DND-41 (cell line): ENCODE measurements around the gene SLC13A3.

Source experiments
- ATAC-seq: fragments of 200-7000 bp; cut with Tn5 transposase; 3 replicates; pipeline ENCODE4 v1.9.1; 2021; ENCODE audit warnings: low read depth; ENCODE audit not compliant: insufficient read depth
- DNase-seq: peaks from one replicate; pipeline ENCODE4 v3.0.0-alpha.2; 2020
- H2AFZ ChIP-seq: 2 replicates; pipeline ENCODE4 v1.6.0; 2012; ENCODE audit warnings: low read depth, low read length
- H3K27ac ChIP-seq: 2 replicates; pipeline ENCODE4 v1.5.1; 2012; ENCODE audit warnings: low read length, inconsistent platforms
- H3K27me3 ChIP-seq: fragments of 200-600 bp; sonication (generic); 2 replicates; pipeline ENCODE4 v1.6.0; 2012; ENCODE audit warnings: low read length, mild to moderate bottlenecking, inconsistent platforms; ENCODE audit not compliant: insufficient read depth, poor library complexity
- H3K36me3 ChIP-seq: 2 replicates; pipeline ENCODE4 v1.5.1; 2012; ENCODE audit warnings: low read length, inconsistent platforms; ENCODE audit not compliant: insufficient read depth
- H3K4me1 ChIP-seq: 2 replicates; pipeline ENCODE4 v1.5.1; 2012; ENCODE audit warnings: mild to moderate bottlenecking, low read length; ENCODE audit not compliant: insufficient read depth
- H3K4me2 ChIP-seq: 2 replicates; pipeline ENCODE4 v1.6.0; 2012; ENCODE audit warnings: mild to moderate bottlenecking, moderate library complexity, low read length, inconsistent platforms; ENCODE audit not compliant: insufficient read depth
- H3K4me3 ChIP-seq, 2 experiments: fragments of 200-600 bp in 1 of 2; shearing (Covaris generic) in 1 of 2; 2 replicates each; pipeline ENCODE4 v1.5.1; 2012 to 2016; ENCODE audit warnings: inconsistent platforms in 2 of 2, low read length in 2 of 2, mild to moderate bottlenecking in 2 of 2, low read depth in 1 of 2, moderate library complexity in 1 of 2
- H3K79me2 ChIP-seq: 2 replicates; pipeline ENCODE4 v1.6.0; 2012; ENCODE audit warnings: low read length, inconsistent platforms; ENCODE audit not compliant: insufficient read depth
- H3K9ac ChIP-seq: 2 replicates; pipeline ENCODE4 v1.6.0; 2012; ENCODE audit warnings: low read depth, mild to moderate bottlenecking, inconsistent platforms, low read length, moderate library complexity
- H3K9me3 ChIP-seq: 2 replicates; pipeline ENCODE4 v1.5.1; 2012; ENCODE audit warnings: low read length, moderate library complexity, mild to moderate bottlenecking, inconsistent platforms; ENCODE audit not compliant: insufficient read depth, severe bottlenecking
- H4K20me1 ChIP-seq: 2 replicates; pipeline ENCODE4 v1.6.0; 2012; ENCODE audit warnings: low read length; ENCODE audit not compliant: insufficient read depth
- EZH2 ChIP-seq: IDR thresholded peaks from 3 replicates; pipeline ENCODE4 v1.6.1; 2012; ENCODE audit warnings: borderline replicate concordance, low read depth, mild to moderate bottlenecking, moderate library complexity, low read length, inconsistent platforms; ENCODE audit not compliant: severe bottlenecking
- TF ChIP-seq, protein P1 (sequence below): IDR thresholded peaks from 2 replicates; pipeline ENCODE4 v1.5.1; 2012; ENCODE audit warnings: borderline replicate concordance, low read length, moderate library complexity, mild to moderate bottlenecking; ENCODE audit not compliant: poor library complexity, severe bottlenecking; ENCODE audit errors: extremely low read depth

Gene SLC13A3

DNA sequence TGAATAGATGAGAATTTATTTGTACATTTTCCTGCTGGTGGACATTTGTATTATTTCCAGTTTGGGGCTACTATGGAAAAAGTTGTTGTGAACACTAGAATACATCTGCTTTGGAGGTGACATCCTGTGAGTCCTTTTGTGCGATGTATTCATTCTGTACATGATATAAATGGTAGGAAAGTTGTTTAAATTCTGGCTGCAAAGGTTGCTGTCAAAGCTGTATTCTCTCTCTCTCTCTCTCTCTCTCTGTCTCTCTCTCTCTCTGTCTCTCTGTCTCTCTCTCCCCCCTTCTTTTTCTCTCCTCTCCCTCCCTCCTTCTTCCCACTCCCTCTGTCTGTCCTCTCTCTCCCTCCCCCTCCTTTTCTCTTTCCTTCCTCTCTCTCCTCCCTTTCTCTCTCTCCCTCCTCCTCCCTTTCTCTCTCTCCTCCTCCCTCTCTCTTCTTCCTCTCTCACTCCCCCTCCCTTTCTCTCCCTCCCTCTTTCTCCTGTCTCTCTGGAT, 25.3 kb downstream of the SLC13A3 start:
- H3K4me2 ChIP-seq = no peak overlapping the region

DNA sequence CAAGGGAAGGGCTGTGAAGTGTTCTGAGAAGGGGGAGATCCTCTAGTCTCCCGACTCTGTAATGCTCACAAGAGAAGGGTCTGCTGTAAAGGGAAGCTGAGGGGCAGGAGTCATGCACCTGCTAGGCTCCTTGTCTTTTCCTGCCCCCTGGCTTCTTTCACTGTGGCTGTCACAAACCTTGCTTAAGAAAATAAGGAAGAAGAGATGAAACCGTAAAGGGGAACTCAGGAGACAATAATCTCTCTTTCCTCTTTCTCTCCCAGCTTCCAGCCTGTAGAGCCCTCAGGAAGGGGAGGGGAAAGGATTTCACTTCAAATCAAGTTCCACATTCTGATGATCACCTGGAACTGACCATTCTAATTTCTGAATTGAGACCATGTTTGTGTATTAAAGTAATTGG, 26.3 kb downstream of the SLC13A3 start:
- no peak for ATAC-seq
- H3K79me2 ChIP-seq = no peaks in the 10 kb centered on the region
- H4K20me1 ChIP-seq = no peaks in the 10 kb centered on the region
- H3K4me2 ChIP-seq = no peak overlapping the region
- H3K36me3 ChIP-seq = no peaks in the 10 kb centered on the region
- H3K27me3 ChIP-seq = peaks cover 2% of the 10 kb centered on the region
- H3K4me1 ChIP-seq = no peaks in the 10 kb centered on the region
- peaks cover 7% of the 10 kb centered on the region for H3K9me3 ChIP-seq
- H3K27ac ChIP-seq = no peak overlapping the region
- H2AFZ ChIP-seq = no peak overlapping the region
- H3K4me3 ChIP-seq = no peak overlapping the region
- no peak overlapping the region for H3K9ac ChIP-seq
- TF ChIP-seq, protein P1, sequence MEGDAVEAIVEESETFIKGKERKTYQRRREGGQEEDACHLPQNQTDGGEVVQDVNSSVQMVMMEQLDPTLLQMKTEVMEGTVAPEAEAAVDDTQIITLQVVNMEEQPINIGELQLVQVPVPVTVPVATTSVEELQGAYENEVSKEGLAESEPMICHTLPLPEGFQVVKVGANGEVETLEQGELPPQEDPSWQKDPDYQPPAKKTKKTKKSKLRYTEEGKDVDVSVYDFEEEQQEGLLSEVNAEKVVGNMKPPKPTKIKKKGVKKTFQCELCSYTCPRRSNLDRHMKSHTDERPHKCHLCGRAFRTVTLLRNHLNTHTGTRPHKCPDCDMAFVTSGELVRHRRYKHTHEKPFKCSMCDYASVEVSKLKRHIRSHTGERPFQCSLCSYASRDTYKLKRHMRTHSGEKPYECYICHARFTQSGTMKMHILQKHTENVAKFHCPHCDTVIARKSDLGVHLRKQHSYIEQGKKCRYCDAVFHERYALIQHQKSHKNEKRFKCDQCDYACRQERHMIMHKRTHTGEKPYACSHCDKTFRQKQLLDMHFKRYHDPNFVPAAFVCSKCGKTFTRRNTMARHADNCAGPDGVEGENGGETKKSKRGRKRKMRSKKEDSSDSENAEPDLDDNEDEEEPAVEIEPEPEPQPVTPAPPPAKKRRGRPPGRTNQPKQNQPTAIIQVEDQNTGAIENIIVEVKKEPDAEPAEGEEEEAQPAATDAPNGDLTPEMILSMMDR = no peak
- TF ChIP-seq EZH2 = no peak
- DNase-seq = no peak

More for the DNA sequence above, 25.3 kb downstream of the SLC13A3 start:
- Histone ChIP-seq H2AFZ (no peak overlapping the region), H4K20me1 (no peaks in the 10 kb centered on the region), H3K27me3 (peaks cover 2% of the 10 kb centered on the region), H3K36me3 (no peaks in the 10 kb centered on the region), H3K9ac (no peak overlapping the region), H3K9me3 (peaks cover 7% of the 10 kb centered on the region), H3K79me2 (no peaks in the 10 kb centered on the region), H3K4me1 (no peaks in the 10 kb centered on the region), H3K4me3 (no peak overlapping the region), H3K27ac (no peak overlapping the region)
- ATAC-seq (no peak), DNase-seq (no peak)
- TF ChIP-seq, protein P1 = no peak
- TF ChIP-seq EZH2 = no peak

DNA sequence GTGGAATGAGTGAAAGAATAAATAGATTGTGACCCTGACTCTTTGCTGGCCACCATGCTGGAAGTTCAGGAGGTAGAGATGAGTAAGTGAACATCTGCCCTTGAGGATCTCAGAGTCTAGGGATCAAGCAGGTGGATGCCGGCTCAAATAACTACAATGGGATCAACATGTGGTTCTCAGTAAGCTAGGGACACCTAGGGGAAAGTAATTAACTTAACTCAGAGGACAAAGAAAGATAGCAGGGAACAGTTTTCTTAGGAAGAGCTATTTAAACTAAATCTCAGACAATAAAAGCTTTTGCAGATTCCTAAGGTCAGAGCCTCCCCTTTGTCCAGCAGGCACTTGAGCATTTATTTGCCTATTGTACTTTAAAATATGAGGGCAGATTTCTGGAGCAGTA, 29.1 kb downstream of the SLC13A3 start:
- Histone ChIP-seq H3K36me3 (no peaks in the 10 kb centered on the region), H3K79me2 (no peaks in the 10 kb centered on the region), H3K9ac (no peak overlapping the region), H3K27ac (no peak overlapping the region), H3K27me3 (peaks cover 8% of the 10 kb centered on the region), H3K4me3 (no peak overlapping the region), H3K9me3 (peaks cover 7% of the 10 kb centered on the region), H3K4me1 (no peaks in the 10 kb centered on the region), H4K20me1 (no peaks in the 10 kb centered on the region), H3K4me2 (no peak overlapping the region), H2AFZ (no peak overlapping the region)
- DNase-seq = no peak
- no peak for ATAC-seq
- TF ChIP-seq, protein P1 = no peak

DNA sequence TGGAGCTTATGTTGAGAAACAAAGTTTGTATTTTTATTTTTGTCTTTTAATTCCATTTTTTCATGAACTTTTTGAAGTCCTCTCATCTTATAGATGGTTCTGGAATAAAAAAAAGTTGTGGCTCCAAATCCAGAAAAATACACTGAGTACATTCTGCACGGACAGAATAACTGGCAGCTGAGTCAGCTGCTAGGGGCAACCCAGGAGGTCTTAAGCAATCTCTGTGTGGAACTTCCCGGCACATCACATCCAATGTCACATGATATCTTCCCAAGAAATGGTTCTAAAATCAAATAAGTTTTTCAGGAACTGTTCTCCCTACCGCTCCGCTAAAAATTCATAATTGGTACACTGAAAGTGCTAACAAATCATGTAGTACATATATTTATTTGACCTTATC, 29.8 kb downstream of the SLC13A3 start:
- ATAC-seq = no peak
- Histone ChIP-seq H4K20me1 (no peaks in the 10 kb centered on the region), H3K36me3 (no peaks in the 10 kb centered on the region), H3K9me3 (peaks cover 7% of the 10 kb centered on the region), H3K27me3 (peaks cover 14% of the 10 kb centered on the region), H3K9ac (no peak overlapping the region), H2AFZ (no peak overlapping the region), H3K27ac (no peak overlapping the region), H3K79me2 (no peaks in the 10 kb centered on the region), H3K4me3 (no peak overlapping the region), H3K4me2 (no peak overlapping the region), H3K4me1 (no peaks in the 10 kb centered on the region)
- TF ChIP-seq EZH2 = no peak
- TF ChIP-seq, protein P1 = no peak
- no peak for DNase-seq
